ENCODE results near the gene TMEM132D. TPM values are rescaled to one million over a fixed set of nuclear protein-coding genes. Genes with fewer than 3 reads are reported as not detected.

TMEM132D gene
- total and polyA plus RNA-seq, 2 of the 8 experiments (the other 6 are each of a cell fraction or from before 2014, with no cell fraction given): 3.5 to 10.1 TPM

GRCh38 chr12:129563266-129563665 is 340.6 kb downstream of the TMEM132D start:
- Histone ChIP-seq H3K4me1 (replicated peaks in 1 of 4; ENCODE audit: control insufficient read depth in 3 of 4, insufficient read depth in 4 of 4, low read length in 3 of 4) (no peaks in the 10 kb centered on the region), H3K4me2 (ENCODE audit: insufficient read depth in 1 of 2, low read depth in 2 of 2, low read length in 2 of 2) (no peak overlapping the region), H2AFZ (ENCODE audit: low read length) (no peak overlapping the region), H3K23ac (ENCODE audit: insufficient read length) (no peak overlapping the region), H2BK120ac (replicated peaks; ENCODE audit: low read depth, low read length) (no peak overlapping the region), H3K79me2 (ENCODE audit: control insufficient read depth in 1 of 2, insufficient read depth in 2 of 2, low read length in 2 of 2) (no peaks in the 10 kb centered on the region; a peak in 1 of 4 replicates), H3K9me3 (ENCODE audit: insufficient read depth in 2 of 2, low read depth in 1 of 2, low read length in 1 of 2) (peaks cover 3 to 14% of the 10 kb centered on the region in 2 experiments; a peak in 3 of 4 replicates), H4K20me1 (replicated peaks in 1 of 2; ENCODE audit: control insufficient read depth in 1 of 2, insufficient read depth in 2 of 2, low read length in 2 of 2) (no peaks in the 10 kb centered on the region), H2BK12ac (ENCODE audit: low read depth, low read length) (no peak overlapping the region), H2BK20ac (ENCODE audit: low read length) (no peak overlapping the region), H3K14ac (ENCODE audit: insufficient read length) (no peak overlapping the region), H3K18ac (ENCODE audit: extremely low read depth, low read length) (no peak overlapping the region), H3K27ac (ENCODE audit: low read depth, low read length) (no peak overlapping the region), H2AK5ac (ENCODE audit: low read depth, low read length) (no peak overlapping the region), H3K23me2 (ENCODE audit: low read depth, low read length) (no peaks in the 10 kb centered on the region), H3K27me3 (replicated peaks in 1 of 4; ENCODE audit: control insufficient read depth in 3 of 4, extremely low read depth in 1 of 4, insufficient read depth in 3 of 4, low read length in 3 of 4) (no peaks in the 10 kb centered on the region), H2BK5ac (ENCODE audit: low read depth, low read length) (no peak overlapping the region), H3K36me3 (ENCODE audit: control insufficient read depth in 2 of 4, insufficient read depth in 4 of 4, low read length in 3 of 4) (no peaks in the 10 kb centered on the region), H4K5ac (ENCODE audit: insufficient read length, low read depth, low read length) (no peak overlapping the region), H3K4me3 (ENCODE audit: extremely low read depth in 1 of 4, insufficient read depth in 2 of 4, low read depth in 3 of 4, low read length in 4 of 4) (no peak overlapping the region), H3K9ac (replicated peaks in 1 of 4; ENCODE audit: extremely low read depth in 1 of 4, low read depth in 3 of 4, low read length in 3 of 4) (no peak overlapping the region), H2BK15ac (ENCODE audit: low read length) (no peak overlapping the region), H3K4ac (replicated peaks; ENCODE audit: insufficient read length, low read depth, low read length) (no peak overlapping the region), H4K8ac (ENCODE audit: extremely low read depth, insufficient read depth, low read length) (no peak overlapping the region), H4K91ac (replicated peaks; ENCODE audit: insufficient read length, low read length) (no peak overlapping the region), H3K56ac (replicated peaks; ENCODE audit: insufficient read length, low read depth, low read length) (no peak overlapping the region), H3K79me1 (ENCODE audit: low read depth, low read length) (no peaks in the 10 kb centered on the region)
- CTCF ChIA-PET (ENCODE audit: partially characterized antibody): no interaction called here
- 82% methylated on average over 2 of the region's 2 CpGs; no CpG with 5 or more reads in 1 of the 2 experiments for WGBS, 2 experiments (ENCODE audit: extremely low coverage in 1 of 2, insufficient coverage in 1 of 2, insufficient read length in 1 of 2, insufficient replicate concordance in 2 of 2, low coverage in 1 of 2, low lambda C conversion rate in 2 of 2, missing lambda C conversion rate in 1 of 2)
- no peak for FAIRE-seq
- DNase-seq (ENCODE audit: low read depth in 1 of 2, low spot score in 2 of 2): no peak
- TF ChIP-seq PHF8 (conservative IDR thresholded peaks at IDR 0.05; ENCODE audit: low read depth, low read length) (no peak), SIN3A (conservative IDR thresholded peaks at IDR 0.05 in 1 of 2, IDR thresholded peaks at IDR 0.05 in 1 of 2; ENCODE audit: low read depth in 1 of 2, low read length in 2 of 2) (no peak), TBP (IDR thresholded peaks at IDR 0.05; ENCODE audit: low read depth, low read length) (no peak), NANOG (IDR thresholded peaks at IDR 0.05; ENCODE audit: insufficient read depth, low read depth, low read length, poor library complexity, severe bottlenecking) (no peak), SUZ12 (IDR thresholded peaks at IDR 0.05; ENCODE audit: low read length) (no peak), CREB1 (IDR thresholded peaks at IDR 0.05) (no peak), GTF2F1 (IDR thresholded peaks at IDR 0.05; ENCODE audit: borderline replicate concordance, low read depth, low read length) (no peak), ATF3 (IDR thresholded peaks at IDR 0.05; ENCODE audit: insufficient read depth, low read depth, low read length) (no peak), E2F6 (IDR thresholded peaks at IDR 0.05) (no peak), JUN (IDR thresholded peaks at IDR 0.05; ENCODE audit: low read depth, low read length) (no peak), CBX5 (IDR thresholded peaks at IDR 0.05; ENCODE audit: low read depth, low read length) (no peak), BCL11A (IDR thresholded peaks at IDR 0.05; ENCODE audit: low read depth in 2 of 2, low read length in 2 of 2) (no peak), CEBPB (IDR thresholded peaks at IDR 0.05; ENCODE audit: low read depth, low read length) (no peak)
- POLR2A ChIA-PET (ENCODE audit: partially characterized antibody): no interaction called here

Data from H1 (cell line).